WTC11 (cell line): Measurements from ENCODE around the gene PTPRO. TPM values are rescaled to one million over a fixed set of nuclear protein-coding genes. Genes with fewer than 3 reads are reported as not detected.

Source experiments
- ATAC-seq: fragments of 200-7000 bp; cut with Tn5 transposase; 2 replicates; pipeline ENCODE4 v1.10.0; 2021; ENCODE audit warnings: mild to moderate bottlenecking, moderate library complexity
- CTCF ChIA-PET: fragments of 300-600 bp; sonication (Branson Sonifier 250); formaldehyde crosslinking; loops from one replicate; lab custom pipeline; 2021; ENCODE audit warnings: antibody characterized with exemption; lab: Charles Lee
- POLR2A ChIA-PET: fragments of 350-600 bp; sonication (Branson Sonifier 250); formaldehyde crosslinking; loops from one replicate; lab custom pipeline; 2021; ENCODE audit warnings: antibody characterized with exemption; lab: Charles Lee
- DNase-seq: peaks from one replicate; pipeline ENCODE4 v3.0.0; 2021; ENCODE audit warnings: low spot score
- H3K27ac Mint-ChIP-seq: 2 replicates; pipeline ENCODE4 v1.8.0; 2021; ENCODE audit warnings: mixed read lengths
- H3K27me3 Mint-ChIP-seq: 2 replicates; pipeline ENCODE4 v1.8.0; 2021; ENCODE audit warnings: low read depth, mild to moderate bottlenecking, moderate library complexity, mixed read lengths
- H3K36me3 Mint-ChIP-seq: 2 replicates; pipeline ENCODE4 v1.8.0; 2021; ENCODE audit warnings: mixed read lengths
- H3K4me1 Mint-ChIP-seq: 2 replicates; pipeline ENCODE4 v1.8.0; 2022; ENCODE audit warnings: mixed read lengths
- H3K4me3 Mint-ChIP-seq: 2 replicates; pipeline ENCODE4 v1.8.0; 2021; ENCODE audit warnings: mild to moderate bottlenecking, moderate library complexity, mixed read lengths
- H3K9me3 Mint-ChIP-seq: 2 replicates; pipeline ENCODE4 v1.8.0; 2021; ENCODE audit warnings: mixed read lengths
- CBFB ChIP-seq: sonication (generic); formaldehyde crosslinking; IDR thresholded peaks from 2 replicates; pipeline ENCODE4 v1.8.1; 2022; ENCODE audit warnings: mild to moderate bottlenecking, low read depth, missing genetic modification reagents
- CREB1 ChIP-seq: sonication (generic); formaldehyde crosslinking; IDR thresholded peaks from 2 replicates; pipeline ENCODE4 v1.8.0; 2023; ENCODE audit warnings: mild to moderate bottlenecking, missing genetic modification reagents
- CTCF ChIP-seq: fragments of 200-600 bp; IDR thresholded peaks from 2 replicates; pipeline ENCODE4 v1.8.0; 2022; ENCODE audit warnings: antibody characterized with exemption
- ELF4 ChIP-seq: sonication (generic); formaldehyde crosslinking; IDR thresholded peaks from 2 replicates; pipeline ENCODE4 v1.8.1; 2022; ENCODE audit warnings: low read depth, mild to moderate bottlenecking, moderate library complexity, missing genetic modification reagents
- FOXJ3 ChIP-seq: sonication (generic); formaldehyde crosslinking; IDR thresholded peaks from 2 replicates; pipeline ENCODE4 v1.9.0; 2021; ENCODE audit warnings: missing genetic modification reagents, mild to moderate bottlenecking, borderline replicate concordance
- FOXK1 ChIP-seq: sonication (generic); formaldehyde crosslinking; IDR thresholded peaks from 2 replicates; pipeline ENCODE4 v1.8.0; 2022; ENCODE audit warnings: mild to moderate bottlenecking, moderate library complexity, missing genetic modification reagents
- GTF2I ChIP-seq: fragments of 250-450 bp; sonication (Bioruptor Pico); conservative IDR thresholded peaks from 2 replicates; pipeline ENCODE4 v1.4.0; 2021; ENCODE audit warnings: mild to moderate bottlenecking
- PRDM15 ChIP-seq: sonication (generic); formaldehyde crosslinking; IDR thresholded peaks from 2 replicates; pipeline ENCODE4 v1.8.0; 2022; ENCODE audit warnings: missing genetic modification reagents
- PREB ChIP-seq: sonication (generic); formaldehyde crosslinking; IDR thresholded peaks from 2 replicates; pipeline ENCODE4 v1.8.1; 2022; ENCODE audit warnings: mild to moderate bottlenecking, missing genetic modification reagents, moderate library complexity, borderline replicate concordance
- SOX15 ChIP-seq: fragments of 250-450 bp; sonication (Bioruptor Pico); IDR thresholded peaks from 2 replicates; pipeline ENCODE4 v1.9.0; 2021; ENCODE audit warnings: mild to moderate bottlenecking
- TP53 ChIP-seq: sonication (generic); formaldehyde crosslinking; IDR thresholded peaks from 2 replicates; pipeline ENCODE4 v1.8.1; 2023; ENCODE audit warnings: mild to moderate bottlenecking, missing genetic modification reagents
- USF2 ChIP-seq: sonication (generic); formaldehyde crosslinking; IDR thresholded peaks from 2 replicates; pipeline ENCODE4 v1.8.1; 2023; ENCODE audit warnings: mild to moderate bottlenecking, missing genetic modification reagents, moderate library complexity
- ZNF396 ChIP-seq: fragments of 250-450 bp; sonication (Bioruptor Pico); IDR thresholded peaks from 2 replicates; pipeline ENCODE4 v1.8.0; 2021; ENCODE audit warnings: mild to moderate bottlenecking, moderate library complexity, borderline replicate concordance
- ZNF425 ChIP-seq: fragments of 250-450 bp; sonication (Bioruptor Pico); conservative IDR thresholded peaks from 2 replicates; pipeline ENCODE4 v1.9.0; 2021; ENCODE audit warnings: mild to moderate bottlenecking
- total RNA-seq: library from RNA; stranded (reverse); gene quantifications from 3 replicates; pipeline ENCODE4 v1.2.3, GENCODE V29; 2021
- TF ChIP-seq, protein P1 (sequence below): sonication (generic); formaldehyde crosslinking; IDR thresholded peaks from 2 replicates; pipeline ENCODE4 v1.8.0; 2022; ENCODE audit warnings: mild to moderate bottlenecking, missing genetic modification reagents
- TF ChIP-seq, protein P2 (sequence below): sonication (generic); formaldehyde crosslinking; IDR thresholded peaks from 2 replicates; pipeline ENCODE4 v1.8.1; 2022; ENCODE audit warnings: low read depth, mild to moderate bottlenecking, moderate library complexity, missing genetic modification reagents, borderline replicate concordance
- TF ChIP-seq, protein P3 (sequence below): sonication (generic); formaldehyde crosslinking; conservative IDR thresholded peaks from 2 replicates; pipeline ENCODE4 v1.8.1; 2022; ENCODE audit warnings: mild to moderate bottlenecking, missing genetic modification reagents

PTPRO gene
- total RNA-seq, 1 experiment from 2014 or later, result 1.1 TPM

DNA sequence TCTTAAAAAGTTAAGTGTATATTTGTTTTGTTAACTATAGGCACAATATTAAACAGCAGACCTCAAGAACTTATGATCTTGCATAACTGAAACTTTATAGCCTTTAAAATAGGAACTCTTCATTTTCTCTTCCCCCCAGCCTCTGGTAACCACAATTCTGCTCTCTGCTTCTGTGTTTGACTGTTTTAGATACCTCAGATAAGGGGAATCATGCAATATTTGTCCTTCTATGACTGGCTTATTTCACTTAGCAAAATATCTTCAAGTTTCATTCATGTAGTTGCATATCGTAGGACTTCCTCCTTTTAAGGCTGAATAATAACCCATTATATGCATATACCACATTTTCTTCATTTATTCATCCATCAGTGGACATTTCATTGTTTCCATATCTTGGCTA is 131.3 kb downstream of the PTPRO start:
- Mint-ChIP-seq H3K36me3 (peaks cover 8% of the 10 kb centered on the region), H3K9me3 (peaks cover 30% of the 10 kb centered on the region), H3K4me1 (no peaks in the 10 kb centered on the region), H3K4me3 (no peak overlapping the region), H3K27ac (no peak overlapping the region), H3K27me3 (no peaks in the 10 kb centered on the region)
- no peak for ATAC-seq
- ChIA-PET CTCF (no interaction called here), POLR2A (no interaction called here)
- TF ChIP-seq CREB1 (CRISPR knock-in tag) (no peak), PRDM15 (CRISPR knock-in tag) (no peak), PREB (no peak), CBFB (CRISPR knock-in tag) (no peak), ZNF396 (CRISPR knock-in tag) (no peak), CTCF (no peak), FOXJ3 (CRISPR knock-in tag) (no peak)
- TF ChIP-seq, protein P1, sequence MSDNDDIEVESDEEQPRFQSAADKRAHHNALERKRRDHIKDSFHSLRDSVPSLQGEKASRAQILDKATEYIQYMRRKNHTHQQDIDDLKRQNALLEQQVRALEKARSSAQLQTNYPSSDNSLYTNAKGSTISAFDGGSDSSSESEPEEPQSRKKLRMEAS (CRISPR knock-in tag), result no peak
- no peak for DNase-seq

DNA sequence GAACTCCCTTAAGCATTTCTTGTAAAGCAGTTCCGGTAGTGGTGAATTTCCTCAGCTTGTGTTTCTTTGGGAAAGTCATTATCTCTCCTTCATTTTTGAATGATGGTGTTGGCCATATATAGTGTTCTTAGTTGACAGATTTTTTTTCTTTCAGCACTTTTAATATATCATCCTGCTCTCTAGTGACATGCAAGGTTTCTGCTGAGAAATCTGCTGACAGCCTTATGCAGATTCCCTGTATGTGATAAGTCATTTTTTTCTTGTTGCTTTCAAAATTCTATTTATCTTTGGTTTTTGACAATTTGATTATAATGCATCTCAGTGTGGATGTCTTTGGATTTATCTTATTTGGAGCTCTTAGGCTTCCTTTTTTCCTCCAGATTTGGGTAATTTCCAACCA is 135.7 kb downstream of the PTPRO start:
- ATAC-seq (no peak), DNase-seq (no peak)
- CTCF ChIA-PET, result no interaction called here
- H3K36me3 Mint-ChIP-seq, result peaks cover 8% of the 10 kb centered on the region
- H3K27ac Mint-ChIP-seq, result no peak overlapping the region
- no peaks in the 10 kb centered on the region for H3K27me3 Mint-ChIP-seq
- TF ChIP-seq TP53 (CRISPR knock-in tag) (no peak), USF2 (CRISPR knock-in tag) (no peak), ZNF425 (CRISPR knock-in tag) (no peak), FOXJ3 (CRISPR knock-in tag) (no peak), FOXK1 (no peak), GTF2I (no peak), ELF4 (CRISPR knock-in tag) (no peak), SOX15 (CRISPR knock-in tag) (no peak)
- TF ChIP-seq, protein P2, sequence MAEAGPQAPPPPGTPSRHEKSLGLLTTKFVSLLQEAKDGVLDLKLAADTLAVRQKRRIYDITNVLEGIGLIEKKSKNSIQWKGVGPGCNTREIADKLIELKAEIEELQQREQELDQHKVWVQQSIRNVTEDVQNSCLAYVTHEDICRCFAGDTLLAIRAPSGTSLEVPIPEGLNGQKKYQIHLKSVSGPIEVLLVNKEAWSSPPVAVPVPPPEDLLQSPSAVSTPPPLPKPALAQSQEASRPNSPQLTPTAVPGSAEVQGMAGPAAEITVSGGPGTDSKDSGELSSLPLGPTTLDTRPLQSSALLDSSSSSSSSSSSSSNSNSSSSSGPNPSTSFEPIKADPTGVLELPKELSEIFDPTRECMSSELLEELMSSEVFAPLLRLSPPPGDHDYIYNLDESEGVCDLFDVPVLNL (CRISPR knock-in tag), result no peak
- TF ChIP-seq, protein P3, sequence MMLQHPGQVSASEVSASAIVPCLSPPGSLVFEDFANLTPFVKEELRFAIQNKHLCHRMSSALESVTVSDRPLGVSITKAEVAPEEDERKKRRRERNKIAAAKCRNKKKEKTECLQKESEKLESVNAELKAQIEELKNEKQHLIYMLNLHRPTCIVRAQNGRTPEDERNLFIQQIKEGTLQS (CRISPR knock-in tag), result no peak
- POLR2A ChIA-PET, result no interaction called here
- peaks cover 39% of the 10 kb centered on the region for H3K9me3 Mint-ChIP-seq
- no peaks in the 10 kb centered on the region for H3K4me1 Mint-ChIP-seq
- H3K4me3 Mint-ChIP-seq, result no peak overlapping the region
